ENCODE data around the gene BSX. TPM values are rescaled to one million over a fixed set of nuclear protein-coding genes. Genes with fewer than 3 reads are reported as not detected.

Gene BSX
- not detected for total RNA-seq
- polyA plus RNA-seq = not detected
- long read RNA-seq, donor 1 = 0 reads
- long read RNA-seq, donor 2 = 0 reads
- long read RNA-seq, donor 3 = 0 reads

GRCh38 chr11:122981388-122982264, at the start of gene BSX:
Gene BSX, minus strand, starts transcription at chr11:122981834. Its CDS starts 163 bp downstream, at chr11:122981671.
- Histone ChIP-seq H3K36me3 (no peaks in the 10 kb centered on the region), H3K9me3 (no peaks in the 10 kb centered on the region), H3K4me3 (no peak within 1 kb of the TSS), H3K27ac (no peak within 1 kb of the TSS), H3K4me1 (peaks cover 0 to 33% (median 14%) of the 10 kb centered on the region in 12 donors), H3K27me3 (peaks cover 58 to 100% (median 99%) of the 10 kb centered on the region in 9 donors)
- TF ChIP-seq POLR2A (IDR thresholded peaks at IDR 0.05) = no peak
- ATAC-seq (peak; percentile 71 to 91 (median 89)), DNase-seq (peak; percentile 33 to 72 (median 47))
- intact Hi-C loops (cut with DNase I) = no loop called here
- 5 to 10% (median 7%) methylated on average over 26 to 35 of the region's 35 CpGs for WGBS, 4 donors

- no peak overlapping the region for H3K4me3 ChIP-seq
- no peaks in the 10 kb centered on the region for H3K36me3 ChIP-seq
- H3K9me3 ChIP-seq = no peaks in the 10 kb centered on the region
- peaks cover 0 to 7% (median 0%) of the 10 kb centered on the region in 9 donors for H3K27me3 ChIP-seq
- TF ChIP-seq POLR2A (IDR thresholded peaks at IDR 0.05) (no peak), CTCF (IDR thresholded peaks at IDR 0.05) (no peak)
- 74 to 76% (median 75%) methylated on average over 4 of the region's 4 CpGs for WGBS, 4 donors
- intact Hi-C loops (cut with DNase I) = loop anchor here in 1 of 10 donors (10.0 kb wide), 1 partner anchor 396 kb away; no protein-coding TSS in a partner anchor
- DNase-seq (no peak), ATAC-seq (no peak)
- H3K4me1 ChIP-seq = peaks cover 0 to 3% (median 0%) of the 10 kb centered on the region in 12 donors
- no peak overlapping the region for H3K27ac ChIP-seq
Observed at GRCh38 chr11:123030517-123030916, 48.9 kb upstream of the BSX start.

GRCh38 chr11:123020968-123021367, 39.3 kb upstream of the BSX start:
- DNase-seq = peak in 1 of 5 donors; percentile 11
- Histone ChIP-seq H3K36me3 (no peaks in the 10 kb centered on the region), H3K4me3 (no peak overlapping the region), H3K27me3 (peaks cover 0 to 13% (median 3%) of the 10 kb centered on the region in 9 donors), H3K4me1 (peaks cover 0 to 7% (median 0%) of the 10 kb centered on the region in 12 donors), H3K27ac (no peak overlapping the region), H3K9me3 (no peaks in the 10 kb centered on the region)
- ATAC-seq = peak in 2 of 4 donors; percentile 41 to 44
- no peak for TF ChIP-seq POLR2A (IDR thresholded peaks at IDR 0.05)
- TF ChIP-seq CTCF (IDR thresholded peaks at IDR 0.05) = peak; percentile 17 to 60 (median 46)
- intact Hi-C loops (cut with DNase I) = loop anchor here in 8 of 10 donors (1.0 to 10.0 kb wide), 7 partner anchors 106 to 396 kb away; no protein-coding TSS in a partner anchor
- 39 to 45% (median 42%) methylated on average over 2 of the region's 2 CpGs for whole genome bisulfite sequencing, 4 donors

- no peaks in the 10 kb centered on the region for H3K9me3 ChIP-seq
- no peak overlapping the region for H3K27ac ChIP-seq
- ATAC-seq (peak; percentile 83 to 94 (median 87)), DNase-seq (peak in 3 of 5 donors; percentile 8 to 74 (median 52))
- H3K4me3 ChIP-seq = no peak overlapping the region
- H3K4me1 ChIP-seq = peaks cover 0 to 7% (median 0%) of the 10 kb centered on the region in 12 donors
- no peaks in the 10 kb centered on the region for H3K36me3 ChIP-seq
- H3K27me3 ChIP-seq = peaks cover 0 to 10% (median 3%) of the 10 kb centered on the region in 9 donors
- WGBS, 4 donors = 37 to 51% (median 42%) methylated on average over 6 to 9 of the region's 9 CpGs
- TF ChIP-seq POLR2A (IDR thresholded peaks at IDR 0.05) (no peak), CTCF (IDR thresholded peaks at IDR 0.05) (no peak)
- intact Hi-C loops (cut with DNase I) = no loop called here
Observed at GRCh38 chr11:123018702-123019101, 37.1 kb upstream of the BSX start.

All from heart left ventricle (tissue), 16 donors.